CMK (cell line): ENCODE data around the gene FOXD4L3.
"Not testable (repeated sequence)": the region's sequence is repeated elsewhere in the genome, so short reads cannot be mapped to it uniquely, and the experiment has no call there.

Experiments
- DNase-seq: peaks from one replicate; pipeline ENCODE4 v3.0.0-alpha.2; 2010; ENCODE audit warnings: low read depth

The FOXD4L3 gene

DNA sequence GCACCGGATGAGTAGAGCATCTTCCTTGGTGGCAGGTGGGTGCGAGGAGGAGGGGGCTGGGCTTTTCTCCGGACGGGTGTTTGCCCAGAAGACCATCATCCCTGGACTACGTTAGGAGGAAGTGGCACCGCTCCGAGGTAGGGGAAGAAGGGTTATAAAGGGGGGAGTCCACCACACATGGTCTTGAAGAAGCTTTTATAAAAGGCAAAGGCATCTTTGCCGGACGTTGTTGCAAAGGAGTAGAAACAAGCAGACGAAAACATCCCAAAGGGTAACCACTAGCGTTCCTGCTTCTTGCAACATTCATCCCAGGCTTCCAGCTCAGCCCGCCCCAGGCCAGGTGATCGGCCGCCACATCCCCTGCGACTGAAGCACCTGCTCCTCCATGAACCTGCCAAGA is at the start of gene FOXD4L3:
FOXD4L3 (plus strand) TSS at position 301 of the 400 bp plus-strand sequence; CDS start at position 386, 85 bp downstream.
- not testable (repeated sequence) for DNase-seq

GRCh38 chr9:68281041-68281440 is 21.6 kb upstream of the FOXD4L3 start:
- DNase-seq, result not testable (repeated sequence)

GRCh38 chr9:68303771-68304170 is 1.1 kb downstream of the FOXD4L3 start:
- DNase-seq, result not testable (repeated sequence)

DNA sequence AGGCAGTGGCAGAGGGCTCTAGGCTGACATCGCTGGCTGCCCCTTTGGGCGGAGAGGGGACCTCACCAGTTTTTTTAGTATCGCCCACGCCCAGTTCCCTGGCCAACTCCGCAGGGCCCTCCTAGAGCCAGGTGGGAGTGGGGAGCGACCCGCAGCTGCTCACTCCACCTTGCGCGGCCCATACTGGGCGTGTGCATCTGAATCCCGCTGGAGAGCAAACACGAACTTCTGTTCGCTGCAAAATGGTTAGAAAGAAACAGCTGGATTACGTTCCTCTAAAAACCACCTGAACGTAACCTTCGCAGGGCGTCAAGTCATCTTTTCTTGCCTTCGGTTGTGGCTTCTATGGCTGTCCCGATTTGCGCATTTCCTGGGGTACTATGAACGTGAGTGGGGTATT is 1.5 kb downstream of the FOXD4L3 start:
- not testable (repeated sequence) for DNase-seq

DNA sequence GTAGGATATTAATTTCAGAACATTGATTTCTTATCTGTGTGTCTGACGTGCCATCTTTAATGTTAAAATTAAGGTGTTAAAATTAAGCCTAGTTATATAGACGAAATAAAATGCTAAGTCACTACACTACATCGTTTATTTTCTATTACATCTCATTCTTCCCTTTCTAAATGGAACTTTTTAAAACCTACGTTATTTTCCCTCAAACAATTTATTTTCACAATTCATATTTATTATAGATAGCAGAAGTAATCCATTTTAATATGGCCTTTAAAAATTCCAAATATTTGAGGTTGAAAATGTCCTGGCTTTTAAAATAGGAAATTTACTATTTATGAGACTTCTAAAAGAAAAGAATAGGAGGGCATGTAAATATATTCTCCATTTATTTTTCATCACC is 2.1 kb downstream of the FOXD4L3 start:
- not testable (repeated sequence) for DNase-seq

GRCh38 chr9:68305680-68306285 is 3.1 kb downstream of the FOXD4L3 start:
- DNase-seq, result not testable (repeated sequence)

- DNase-seq, result not testable (repeated sequence)
Measured at GRCh38 chr9:68306391-68306964, 3.8 kb downstream of the FOXD4L3 start.

DNA sequence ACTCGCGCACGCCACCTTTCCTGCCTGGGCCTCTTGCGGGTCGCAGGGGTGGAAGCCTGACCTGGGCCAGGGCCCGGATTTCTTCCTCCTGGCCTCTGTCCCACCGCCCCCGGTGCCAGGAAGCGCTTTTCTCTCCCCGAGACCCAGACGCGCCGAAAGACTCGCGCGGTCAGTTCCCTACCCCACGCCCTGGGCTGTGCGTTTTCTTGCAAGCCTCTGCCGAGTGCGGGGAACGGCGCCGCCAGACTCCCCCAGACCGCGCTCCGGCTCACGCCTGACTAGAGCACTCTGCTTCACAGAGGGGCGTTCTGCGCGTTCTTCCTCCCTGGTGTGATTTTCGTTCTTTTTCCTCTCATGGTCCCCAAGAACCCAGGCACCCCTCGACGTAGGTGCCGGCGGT is 4.5 kb downstream of the FOXD4L3 start:
- DNase-seq, result not testable (repeated sequence)

- DNase-seq, result not testable (repeated sequence)
Measured at GRCh38 chr9:68307654-68308053, 5.0 kb downstream of the FOXD4L3 start.

DNA sequence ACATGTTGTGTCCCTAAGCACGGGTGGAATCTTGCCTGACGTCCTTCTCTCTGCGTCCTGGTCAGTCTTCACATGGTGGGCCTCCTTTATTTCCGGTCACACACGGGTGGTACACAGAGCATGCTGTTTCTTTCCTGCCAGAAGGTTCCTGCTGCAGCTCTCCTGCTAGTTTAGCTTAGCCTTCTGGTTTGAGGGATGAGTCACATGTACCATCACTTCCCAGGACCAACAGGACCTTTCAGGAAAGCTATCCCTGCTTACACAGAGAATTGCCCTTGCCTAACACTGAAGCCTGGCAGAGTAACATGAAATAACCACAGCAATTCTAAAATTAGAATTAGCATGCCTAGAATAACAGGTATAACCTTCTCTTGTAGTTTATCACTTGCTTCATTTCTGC is 8.5 kb downstream of the FOXD4L3 start:
- not testable (repeated sequence) for DNase-seq

- DNase-seq, result not testable (repeated sequence)
Measured at GRCh38 chr9:68318209-68318608, 15.5 kb downstream of the FOXD4L3 start.

DNA sequence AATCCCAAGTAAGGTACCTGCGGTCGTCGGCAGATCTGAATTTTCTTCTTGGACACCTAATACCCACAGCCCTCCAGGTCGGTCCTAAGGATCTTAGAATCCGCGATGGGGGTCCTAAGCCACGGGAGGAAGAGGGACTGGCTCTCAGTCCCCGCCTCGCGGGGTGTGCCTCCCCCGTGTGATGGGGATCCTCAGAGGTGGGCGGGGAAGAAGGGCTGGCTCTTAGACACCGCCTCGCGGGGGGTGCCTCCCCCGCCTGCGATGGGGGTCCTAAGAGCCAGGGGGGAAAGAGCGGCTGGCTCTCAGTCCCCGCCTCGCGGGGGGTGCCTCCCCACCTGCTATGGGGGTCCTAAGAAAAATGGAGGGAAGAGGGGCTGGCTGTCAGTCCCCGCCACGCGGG is 21.1 kb downstream of the FOXD4L3 start:
- DNase-seq, result not testable (repeated sequence)

GRCh38 chr9:68324518-68324917 is 21.9 kb downstream of the FOXD4L3 start:
- DNase-seq, result not testable (repeated sequence)

DNA sequence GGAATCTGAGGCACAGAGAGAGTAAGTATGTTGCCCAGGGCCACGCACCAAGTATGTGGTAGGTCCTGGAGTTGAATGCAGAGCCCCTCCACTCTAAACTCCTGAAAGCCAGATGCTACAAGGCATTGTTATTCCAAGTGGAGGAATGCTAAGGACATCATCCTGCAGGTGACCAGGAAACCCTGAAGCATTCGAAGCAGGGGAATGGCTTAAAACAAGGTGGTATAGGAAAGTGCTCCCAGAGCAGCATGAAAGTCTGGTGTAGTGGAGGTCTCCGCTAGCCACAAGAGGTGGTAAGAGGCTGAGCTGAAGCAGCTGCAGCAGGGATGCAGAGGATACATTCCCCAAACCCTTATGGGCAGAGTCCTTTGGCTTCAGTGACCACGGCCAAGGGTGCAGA is 26.4 kb downstream of the FOXD4L3 start:
- DNase-seq, result not testable (repeated sequence)

DNA sequence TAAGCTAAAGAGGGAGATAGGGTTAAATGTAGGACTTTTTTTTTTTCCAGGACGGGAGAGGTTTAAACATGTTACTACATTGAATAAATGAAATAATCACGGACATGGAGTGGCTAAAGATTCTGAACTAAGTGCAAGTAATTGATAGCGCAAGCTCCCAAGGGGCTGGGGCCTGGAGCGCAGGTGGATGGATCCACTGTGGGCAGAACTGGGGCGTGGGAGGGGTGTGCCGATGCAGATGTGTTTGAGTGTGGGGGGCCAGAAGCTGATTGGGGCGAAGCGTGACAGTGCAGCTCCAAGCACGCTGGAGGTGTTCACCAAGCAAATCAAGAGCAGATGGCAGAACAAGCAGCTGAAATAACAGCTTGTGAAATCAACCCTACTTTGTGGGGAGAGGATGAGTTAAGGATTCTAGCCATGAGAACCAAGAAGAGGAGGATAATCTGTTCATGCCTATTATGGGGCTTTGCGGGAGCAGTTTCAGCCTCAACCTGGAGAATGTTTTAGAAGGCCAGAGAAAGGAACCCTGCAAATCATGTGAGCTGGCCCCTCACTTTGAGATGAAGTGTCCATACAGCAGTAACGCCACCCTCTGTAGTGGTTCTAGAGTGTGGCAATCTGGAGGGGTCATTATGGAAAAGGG is 28.0 kb downstream of the FOXD4L3 start:
- not testable (repeated sequence) for DNase-seq

DNA sequence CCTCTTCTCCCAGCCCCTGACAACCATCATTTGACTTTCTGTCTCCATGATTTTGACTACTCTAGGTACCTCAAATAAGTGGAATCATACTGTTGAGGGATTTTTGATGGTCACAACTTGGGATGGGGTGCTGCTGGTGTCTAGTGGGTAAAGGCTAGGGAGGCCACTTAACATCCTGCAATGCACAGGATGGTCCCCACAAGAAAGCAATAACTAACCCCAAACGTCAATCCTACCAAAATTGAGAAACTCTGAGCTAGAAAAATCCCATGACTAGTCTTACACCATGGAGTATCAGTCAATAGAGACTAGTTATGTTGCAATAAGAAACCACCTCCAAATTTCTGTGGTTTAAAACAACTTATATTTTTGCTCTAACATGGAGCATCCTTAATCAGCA is 29.5 kb downstream of the FOXD4L3 start:
- DNase-seq, result not testable (repeated sequence)

DNA sequence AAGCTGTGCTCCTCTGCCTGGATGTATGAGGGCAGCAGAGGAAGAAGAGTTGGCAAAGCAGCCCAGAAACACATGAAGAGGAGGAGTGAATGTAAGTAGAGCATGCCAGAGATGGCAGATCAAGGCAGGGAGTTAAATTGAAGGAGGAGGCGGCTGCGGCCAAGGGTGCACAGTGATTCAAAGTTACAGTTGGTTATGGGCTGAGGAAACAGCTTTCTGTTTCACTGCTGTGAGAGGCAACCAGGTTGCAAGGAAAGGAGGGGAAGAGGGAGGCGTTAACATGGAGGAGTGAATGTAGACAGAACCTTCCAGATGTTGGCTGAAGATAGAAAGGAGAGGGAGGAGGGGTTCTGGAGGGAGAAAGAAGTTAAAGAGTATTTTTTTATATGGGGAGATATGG is 33.3 kb downstream of the FOXD4L3 start:
- not testable (repeated sequence) for DNase-seq

- not testable (repeated sequence) for DNase-seq
Measured at GRCh38 chr9:68336639-68337339, 34.1 kb downstream of the FOXD4L3 start.

- not testable (repeated sequence) for DNase-seq
Measured at GRCh38 chr9:68338000-68338399, 35.3 kb downstream of the FOXD4L3 start.

- not testable (repeated sequence) for DNase-seq
Measured at GRCh38 chr9:68342265-68343025, 39.8 kb downstream of the FOXD4L3 start.

DNA sequence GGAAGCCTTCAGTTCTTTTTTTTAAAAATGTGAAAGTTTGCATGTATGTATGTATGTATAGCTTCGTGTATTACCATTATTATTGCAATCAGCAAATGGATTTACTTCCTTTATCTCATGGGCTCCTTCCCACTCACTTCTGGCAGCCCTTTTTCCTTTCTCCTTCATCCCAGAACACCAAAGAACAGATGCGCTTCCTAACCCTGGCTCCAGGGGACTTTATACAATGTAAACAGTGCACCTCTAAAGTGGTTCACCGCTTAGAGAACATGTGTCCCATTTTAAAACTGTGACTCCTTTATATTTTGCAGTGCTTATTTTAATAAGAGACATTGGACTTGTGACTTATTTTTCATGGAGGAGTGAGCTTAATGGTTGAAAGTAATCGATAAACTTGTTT is 40.6 kb downstream of the FOXD4L3 start:
- not testable (repeated sequence) for DNase-seq

DNA sequence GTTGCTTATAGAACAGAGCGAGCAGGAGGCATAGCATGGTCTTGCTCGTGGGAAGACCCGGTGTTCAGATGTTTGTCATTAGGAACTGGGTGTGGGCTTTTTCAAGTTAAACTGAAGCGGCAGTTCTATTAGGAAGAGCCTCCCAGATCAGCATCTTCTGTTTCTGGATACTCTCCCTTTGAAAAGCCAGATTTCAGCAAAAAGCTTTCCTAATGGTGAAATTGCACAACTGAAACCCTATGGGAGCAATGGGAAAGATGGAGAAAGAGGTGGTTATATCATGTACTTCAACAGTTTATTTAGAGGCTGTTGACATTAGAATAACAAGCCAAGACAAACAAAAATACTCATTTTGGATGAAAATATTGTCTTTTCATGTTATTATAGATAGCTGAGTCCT is 41.3 kb downstream of the FOXD4L3 start:
- not testable (repeated sequence) for DNase-seq
